ENCODE measurements around the gene KRT71. TPM values are rescaled to one million over a fixed set of nuclear protein-coding genes. Genes with fewer than 3 reads are reported as not detected.

KRT71 gene
- total RNA-seq, 1 donor from 2014 or later, result not detected

- TF ChIP-seq CTCF (IDR thresholded peaks at IDR 0.05; ENCODE audit: unreplicated experiment), result no peak
- Mint-ChIP-seq H3K36me3 (ENCODE audit: insufficient read depth) (no peaks in the 10 kb centered on the region), H3K27ac (no peak overlapping the region), H3K9me3 (ENCODE audit: low read depth) (no peaks in the 10 kb centered on the region), H3K27me3 (peaks cover 36% of the 10 kb centered on the region), H3K4me1 (ENCODE audit: low read depth) (no peaks in the 10 kb centered on the region), H3K4me3 (ENCODE audit: low read depth) (no peak overlapping the region)
- no peak for DNase-seq (ENCODE audit: low spot score, unreplicated experiment)
Observed at GRCh38 chr12:52519387-52519703, 33.6 kb downstream of the KRT71 start.

- peak; percentile 6 for DNase-seq (ENCODE audit: low spot score, unreplicated experiment)
- Mint-ChIP-seq H3K27ac (no peak overlapping the region), H3K4me3 (ENCODE audit: low read depth) (no peak overlapping the region)
Observed at GRCh38 chr12:52518574-52519386, 34.2 kb downstream of the KRT71 start.

GRCh38 chr12:52517888-52518287, 35.1 kb downstream of the KRT71 start:
- no peak for TF ChIP-seq CTCF (IDR thresholded peaks at IDR 0.05; ENCODE audit: unreplicated experiment)
- Mint-ChIP-seq H3K9me3 (ENCODE audit: low read depth) (no peaks in the 10 kb centered on the region), H3K4me3 (ENCODE audit: low read depth) (no peak overlapping the region), H3K27me3 (peaks cover 35% of the 10 kb centered on the region), H3K27ac (no peak overlapping the region), H3K36me3 (ENCODE audit: insufficient read depth) (no peaks in the 10 kb centered on the region), H3K4me1 (ENCODE audit: low read depth) (no peaks in the 10 kb centered on the region)
- DNase-seq (ENCODE audit: low spot score, unreplicated experiment), result peak; percentile 1

More at GRCh38 chr12:52518574-52519386, 34.2 kb downstream of the KRT71 start:
- H3K4me1 Mint-ChIP-seq (ENCODE audit: low read depth), result no peaks in the 10 kb centered on the region
- no peaks in the 10 kb centered on the region for H3K9me3 Mint-ChIP-seq (ENCODE audit: low read depth)
- TF ChIP-seq CTCF (IDR thresholded peaks at IDR 0.05; ENCODE audit: unreplicated experiment), result no peak
- peaks cover 38% of the 10 kb centered on the region for H3K27me3 Mint-ChIP-seq
- no peaks in the 10 kb centered on the region for H3K36me3 Mint-ChIP-seq (ENCODE audit: insufficient read depth)

GRCh38 chr12:52517005-52517835, 35.7 kb downstream of the KRT71 start:
- no peak overlapping the region for H3K27ac Mint-ChIP-seq
- no peaks in the 10 kb centered on the region for H3K36me3 Mint-ChIP-seq (ENCODE audit: insufficient read depth)

More at GRCh38 chr12:52517005-52517835, 35.7 kb downstream of the KRT71 start:
- peak; percentile 5 for DNase-seq (ENCODE audit: low spot score, unreplicated experiment)
- TF ChIP-seq CTCF (IDR thresholded peaks at IDR 0.05; ENCODE audit: unreplicated experiment), result no peak
- Mint-ChIP-seq H3K4me1 (ENCODE audit: low read depth) (no peaks in the 10 kb centered on the region), H3K27me3 (peaks cover 35% of the 10 kb centered on the region), H3K4me3 (ENCODE audit: low read depth) (no peak overlapping the region), H3K9me3 (ENCODE audit: low read depth) (no peaks in the 10 kb centered on the region)

Data from progenitor cell of endocrine pancreas (in vitro differentiated cells).